Anterior cingulate cortex (tissue), 58 donors: Measurements from ENCODE around the gene FREM1.

Experiments
- DNase-seq, 58 donors: peaks; one replicate each; lab custom pipeline; 2025; lab: John Stamatoyannopoulos, UW

Gene FREM1

DNA sequence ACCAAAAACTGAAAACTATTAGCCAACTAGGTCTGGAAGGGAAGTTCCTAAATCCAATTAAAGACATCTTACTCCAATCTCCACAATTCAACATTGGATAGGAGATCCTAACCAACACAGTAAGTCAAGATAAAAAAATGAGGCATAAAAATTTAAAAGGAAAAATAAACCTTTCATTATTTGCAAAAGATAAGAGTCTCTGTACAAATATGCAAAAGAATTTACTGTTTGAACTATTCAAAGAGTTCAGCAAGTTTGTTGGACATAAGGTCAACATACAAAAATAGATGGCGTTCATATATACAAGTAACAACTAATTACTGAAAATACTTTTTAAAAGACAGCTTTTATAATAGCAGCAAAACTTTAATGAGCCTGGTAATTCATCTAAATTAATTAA is 3.1 kb upstream of the FREM1 start:
- no peak for DNase-seq

- DNase-seq, result no peak
Observed at GRCh38 chr9:14912859-14913258, 2.6 kb upstream of the FREM1 start.

- DNase-seq, result no peak
Observed at GRCh38 chr9:14911046-14911445, 818 bp upstream of the FREM1 start.

DNA sequence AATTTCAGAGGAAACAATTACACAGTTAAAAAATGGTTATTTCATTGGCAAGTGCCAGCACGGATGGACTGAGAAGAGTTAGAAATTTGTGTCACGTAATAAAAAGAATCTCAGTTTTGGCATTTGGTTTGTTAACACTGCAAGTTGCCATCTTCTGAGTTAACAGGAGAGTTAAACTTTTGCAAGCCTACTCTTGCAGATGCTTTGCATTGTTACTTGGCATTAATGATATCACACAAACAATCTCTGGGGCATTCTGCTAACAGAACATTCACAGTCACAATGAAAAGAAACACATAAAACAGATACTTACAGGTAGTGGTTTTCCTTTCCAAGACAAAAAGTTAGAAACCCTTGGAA is 647 bp downstream of the FREM1 start:
- no peak for DNase-seq

GRCh38 chr9:14909181-14909580 is 1.0 kb downstream of the FREM1 start:
- no peak for DNase-seq

- no peak for DNase-seq
Observed at GRCh38 chr9:14908295-14909180, 1.7 kb downstream of the FREM1 start.

GRCh38 chr9:14907696-14908095 is 2.5 kb downstream of the FREM1 start:
- no peak for DNase-seq

DNA sequence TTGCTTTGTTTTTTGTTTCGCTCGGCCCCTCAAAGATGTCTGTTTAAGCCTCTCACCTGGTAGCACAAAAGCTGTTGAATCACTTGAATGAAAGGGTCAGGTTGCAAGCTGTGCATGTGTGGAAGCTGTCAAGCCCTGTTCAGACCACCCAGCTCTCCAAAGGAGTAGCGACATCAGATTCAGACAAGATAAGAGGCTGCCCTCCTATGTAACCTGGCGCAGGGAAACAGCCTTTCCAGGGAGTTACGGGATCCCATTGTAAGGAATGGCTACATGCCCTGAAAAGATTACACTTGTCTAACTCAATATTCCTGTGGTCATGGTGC is 2.9 kb downstream of the FREM1 start:
- DNase-seq, result no peak

DNA sequence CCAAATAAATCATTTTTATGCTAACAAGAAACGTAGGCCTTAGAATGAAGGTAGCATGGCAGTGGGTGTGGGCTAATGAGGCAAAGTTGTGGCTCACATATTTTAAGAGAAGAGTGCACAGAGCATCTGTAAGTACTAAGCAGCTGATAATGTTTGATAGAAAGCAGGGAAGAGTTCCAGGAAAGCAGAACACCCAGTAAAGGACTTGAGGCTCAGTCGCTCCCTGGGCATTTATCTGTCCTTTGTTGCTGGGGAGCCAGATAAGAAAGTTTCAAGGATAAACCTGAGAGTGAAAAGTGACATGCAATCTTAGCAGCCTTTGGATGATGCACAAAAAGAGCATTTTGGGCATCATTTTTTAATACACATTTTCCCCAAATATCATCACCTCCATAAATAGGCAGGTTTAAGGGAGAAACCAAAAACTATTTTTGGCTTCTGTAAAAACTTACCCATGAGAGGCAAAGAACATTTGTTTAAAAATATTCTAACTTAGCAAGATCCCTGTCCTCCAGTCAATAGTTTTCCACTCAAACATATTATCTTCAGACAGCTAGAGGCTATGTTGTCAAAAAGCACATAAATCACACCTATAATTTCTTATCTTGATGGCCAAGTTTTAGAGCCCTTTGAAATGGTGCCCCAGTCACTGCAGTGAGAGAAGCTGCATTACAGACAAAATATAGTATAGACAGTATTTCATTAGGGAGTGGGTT is 3.4 kb downstream of the FREM1 start:
- DNase-seq, result no peak

GRCh38 chr9:14906000-14906399 is 4.2 kb downstream of the FREM1 start:
- no peak for DNase-seq

GRCh38 chr9:14903040-14903439 is 7.2 kb downstream of the FREM1 start:
- no peak for DNase-seq

DNA sequence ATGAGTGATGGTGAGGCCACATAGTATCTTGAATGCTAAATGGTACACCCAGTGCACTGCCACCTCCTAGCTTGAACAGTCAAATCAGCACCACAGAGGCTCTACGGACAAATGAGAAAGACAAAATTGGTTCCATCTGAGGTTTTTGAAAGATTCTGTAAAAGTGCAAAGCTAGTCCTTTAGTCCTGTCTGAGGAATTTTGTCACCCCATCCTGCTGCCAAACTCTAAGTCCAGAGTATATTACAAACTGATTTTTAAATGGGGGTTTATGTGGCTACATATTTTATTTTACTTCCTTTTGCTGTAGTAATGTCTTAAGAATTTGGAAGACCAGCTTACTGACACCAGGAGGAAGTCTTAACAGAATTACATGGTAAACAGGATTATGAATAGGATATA is 7.7 kb downstream of the FREM1 start:
- no peak for DNase-seq

DNA sequence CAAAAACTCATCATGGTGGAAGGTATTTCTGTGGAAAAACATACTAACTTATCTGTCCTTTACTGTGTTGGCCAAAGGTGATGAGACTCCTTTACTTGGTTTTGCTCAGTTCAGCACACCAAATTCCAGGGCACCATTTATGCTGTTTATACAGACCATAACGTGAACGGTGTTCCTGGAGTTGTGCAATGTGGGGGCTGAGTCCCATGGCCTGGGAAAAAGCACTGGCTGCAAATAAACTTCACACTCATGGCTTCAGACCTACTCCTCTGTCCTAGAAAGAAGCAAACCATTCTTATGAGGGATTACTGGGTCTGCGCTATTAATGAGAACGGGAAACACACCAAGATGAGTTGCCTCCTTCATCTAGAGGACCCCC is 10.4 kb downstream of the FREM1 start:
- no peak for DNase-seq

GRCh38 chr9:14899042-14899814 is 11.0 kb downstream of the FREM1 start:
- DNase-seq, result no peak

GRCh38 chr9:14895806-14896205 is 14.4 kb downstream of the FREM1 start:
- no peak for DNase-seq

- no peak for DNase-seq
Observed at GRCh38 chr9:14893280-14893679, 16.9 kb downstream of the FREM1 start.

DNA sequence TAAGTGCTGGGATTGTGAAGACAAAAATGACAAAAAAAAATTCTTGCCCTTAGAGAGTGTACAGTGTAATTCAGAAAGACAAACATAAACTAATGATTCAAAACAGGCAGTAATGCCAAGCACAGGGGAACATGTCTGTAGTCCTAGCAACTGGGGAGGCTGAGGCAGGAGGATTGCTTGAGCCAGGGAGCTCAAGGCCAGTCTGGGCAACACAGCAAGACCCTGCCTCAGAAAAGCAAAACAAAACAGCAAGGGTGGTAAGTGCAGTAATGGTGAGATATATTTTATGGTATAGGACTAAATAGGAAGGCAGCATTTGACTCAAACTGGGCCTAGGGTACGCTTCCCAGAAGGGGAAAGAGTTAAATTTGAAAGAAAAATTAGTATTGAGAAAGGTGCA is 18.9 kb downstream of the FREM1 start:
- no peak for DNase-seq

DNA sequence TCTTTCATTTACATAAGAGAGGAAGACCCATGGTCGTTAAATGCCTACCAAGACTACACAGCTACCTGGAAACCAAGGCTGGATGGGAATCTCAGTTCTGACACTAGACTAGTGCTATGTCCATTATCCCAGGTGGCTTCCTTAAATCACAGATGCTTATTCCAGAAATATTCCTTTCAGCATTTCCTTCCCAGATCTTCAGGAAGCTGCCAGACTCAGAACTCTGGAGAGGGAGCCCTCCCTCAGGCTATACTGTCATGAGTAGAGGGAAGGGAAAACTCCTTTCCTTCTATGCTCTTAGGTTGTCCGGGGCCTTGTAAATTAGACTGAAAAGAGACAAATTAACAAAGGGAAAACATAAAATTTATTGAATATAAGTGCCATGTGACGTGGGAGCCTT is 20.8 kb downstream of the FREM1 start:
- DNase-seq, result no peak

DNA sequence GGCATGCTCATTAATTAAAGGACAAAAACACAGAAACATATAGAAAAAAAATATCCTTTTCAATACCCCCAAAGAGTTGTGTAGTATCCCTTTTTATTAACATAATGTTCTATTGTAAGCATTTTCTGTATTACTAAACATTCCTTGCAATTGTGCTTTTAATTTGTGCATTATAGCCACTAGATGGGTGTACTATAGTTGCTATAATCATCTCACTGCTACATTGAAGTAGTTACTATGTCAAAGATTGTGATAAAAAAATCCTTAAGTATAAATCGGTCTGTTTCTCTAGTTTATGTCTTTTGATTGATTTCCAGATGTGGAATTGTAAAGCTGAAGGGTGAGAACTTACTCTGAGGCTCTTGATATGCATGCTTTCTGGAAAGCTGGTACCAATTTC is 21.4 kb downstream of the FREM1 start:
- no peak for DNase-seq

DNA sequence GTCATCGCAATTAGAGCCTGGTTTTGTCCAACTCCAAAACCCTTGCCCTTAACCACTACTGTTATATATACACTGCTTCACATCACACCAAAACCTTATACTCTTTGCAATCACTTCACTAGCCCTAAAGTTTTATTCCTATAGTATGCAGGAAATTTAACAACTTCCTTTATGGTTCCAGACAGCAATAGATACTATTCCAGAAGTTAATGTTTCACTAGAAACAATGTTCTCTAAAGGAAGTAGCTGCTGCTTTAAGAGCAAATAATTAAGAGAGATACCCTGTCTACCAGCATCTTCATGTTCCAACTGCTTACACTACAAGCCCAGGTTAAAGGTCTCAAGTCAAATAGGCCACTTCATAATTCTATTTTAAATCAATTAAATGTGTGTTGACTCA is 22.0 kb downstream of the FREM1 start:
- DNase-seq, result no peak

- no peak for DNase-seq
Observed at GRCh38 chr9:14887149-14887548, 23.1 kb downstream of the FREM1 start.
